ENCODE data around the gene PPP1R1A. TPM values are rescaled to one million over a fixed set of nuclear protein-coding genes. Genes with fewer than 3 reads are reported as not detected.
A peak's percentile ranks its signal among the peaks of the same experiment; 100 is the strongest.

The PPP1R1A gene
- total and polyA plus RNA-seq, 12 donors, result 39.4 to 378 (median 56.5) TPM

GRCh38 chr12:54560374-54560858 is 28.0 kb downstream of the PPP1R1A start:
- DNase-seq (peak; percentile 91 to 93), ATAC-seq (peak; percentile 94 to 99 (median 98))
- Histone ChIP-seq H3K9me3 (no peaks in the 10 kb centered on the region), H3K4me1 (peaks cover 0 to 21% (median 6%) of the 10 kb centered on the region in 9 donors), H3K27me3 (peaks cover 0 to 55% (median 30%) of the 10 kb centered on the region in 7 donors), H3K27ac (peak overlapping the region; percentile 56 to 90 (median 79)), H3K4me3 (peak overlapping the region; percentile 19 to 56 (median 44)), H3K36me3 (no peaks in the 10 kb centered on the region)
- 4% methylated on average over 14 of the region's 14 CpGs for WGBS, 2 donors
- no peak for TF ChIP-seq CTCF (IDR thresholded peaks at IDR 0.05)
- intact Hi-C loops (cut with DNase I), result no loop called here

- WGBS, 2 donors, result 100% methylated on average over 1 of the region's 1 CpG
These were observed 29.7 kb downstream of the PPP1R1A start for GRCh38 chr12:54558759-54559158.

GRCh38 chr12:54558311-54558710 is 30.1 kb downstream of the PPP1R1A start:
- intact Hi-C loops (cut with DNase I), result no loop called here
- H3K9me3 ChIP-seq, result no peaks in the 10 kb centered on the region
- no peak for DNase-seq
- ATAC-seq, result no peak
- TF ChIP-seq CTCF (IDR thresholded peaks at IDR 0.05), result no peak
- peaks cover 0 to 71% (median 34%) of the 10 kb centered on the region in 7 donors for H3K27me3 ChIP-seq
- 68 to 73% methylated on average over 5 of the region's 5 CpGs for WGBS, 2 donors
- no peaks in the 10 kb centered on the region for H3K36me3 ChIP-seq
- no peak overlapping the region for H3K4me3 ChIP-seq
- no peak overlapping the region for H3K27ac ChIP-seq
- peaks cover 0 to 21% (median 6%) of the 10 kb centered on the region in 9 donors for H3K4me1 ChIP-seq

More at GRCh38 chr12:54558759-54559158, 29.7 kb downstream of the PPP1R1A start:
- no peak for TF ChIP-seq CTCF (IDR thresholded peaks at IDR 0.05)
- Histone ChIP-seq H3K27ac (no peak overlapping the region), H3K9me3 (no peaks in the 10 kb centered on the region), H3K36me3 (no peaks in the 10 kb centered on the region), H3K4me3 (no peak overlapping the region), H3K27me3 (peaks cover 0 to 67% (median 30%) of the 10 kb centered on the region in 7 donors), H3K4me1 (peaks cover 0 to 21% (median 6%) of the 10 kb centered on the region in 9 donors)
- intact Hi-C loops (cut with DNase I), result no loop called here
- ATAC-seq (no peak), DNase-seq (no peak)

- peaks cover 0 to 89% (median 54%) of the 10 kb centered on the region in 7 donors for H3K27me3 ChIP-seq
- H3K9me3 ChIP-seq, result no peaks in the 10 kb centered on the region
- peaks cover 0 to 13% (median 6%) of the 10 kb centered on the region in 9 donors for H3K4me1 ChIP-seq
- no peak overlapping the region for H3K4me3 ChIP-seq
- 38 to 41% methylated on average over 6 of the region's 6 CpGs for WGBS, 2 donors
- intact Hi-C loops (cut with DNase I), result no loop called here
- no peak for ATAC-seq
- no peak for DNase-seq
- no peak for TF ChIP-seq CTCF (IDR thresholded peaks at IDR 0.05)
- no peaks in the 10 kb centered on the region for H3K36me3 ChIP-seq
- no peak overlapping the region for H3K27ac ChIP-seq
These were observed 32.7 kb downstream of the PPP1R1A start for GRCh38 chr12:54555670-54556257.
